ENCODE measurements around the gene PDE6G. TPM values are rescaled to one million over a fixed set of nuclear protein-coding genes. Genes with fewer than 3 reads are reported as not detected.

The PDE6G gene
- total RNA-seq, 4 donors from 2014 or later = not detected

Small RNAs within 50 kb of the gene (microRNA-seq; reads per million reads assigned to microRNA genes)
- gene MIR6786 = not detected

Small RNAs within 50 kb of the gene (small RNA-seq; reads per million reads assigned to genes)
- not detected for gene MIR6786

Other genes starting within 250 kb of the PDE6G start
- gene ACTG1, start 143.7 kb downstream of the PDE6G start, total RNA-seq = 1,000 to 10,000 TPM; 1,168 to 4,304 (median 2,945) TPM
- gene FSCN2, start 128.2 kb downstream of the PDE6G start, total RNA-seq = 10 to 100 TPM in 3 of 4 donors, 1 to 10 TPM in 1; 9.7 to 20.7 (median 17.0) TPM
- 10 to 100 TPM; 24.1 to 35.2 (median 31.0) TPM for gene FAAP100, start 104.2 kb downstream of the PDE6G start, total RNA-seq
- gene NPLOC4, start 19.4 kb downstream of the PDE6G start, total RNA-seq = 10 to 100 TPM; 45.8 to 98.5 (median 58.1) TPM
- 1 to 10 TPM in 1 of 4 donors, under 1 TPM in 2, not detected in 1; 0.29 to 2.6 (median 0.40) TPM for gene TSPAN10, start 19.3 kb downstream of the PDE6G start, total RNA-seq
- 10 to 100 TPM; 20.5 to 46.3 (median 34.2) TPM for gene OXLD1, start 10.1 kb upstream of the PDE6G start, total RNA-seq
- gene CCDC137, start 10.2 kb upstream of the PDE6G start, total RNA-seq = 10 to 100 TPM in 1 of 4 donors, 1 to 10 TPM in 3; 4.4 to 11.4 (median 8.8) TPM
- 10 to 100 TPM; 29.7 to 46.5 (median 37.2) TPM for gene ARL16, start 27.3 kb upstream of the PDE6G start, total RNA-seq
- 10 to 100 TPM; 62.9 to 98.3 (median 67.3) TPM for gene HGS, start 27.5 kb upstream of the PDE6G start, total RNA-seq
- gene MRPL12, start 46.8 kb upstream of the PDE6G start, total RNA-seq = 10 to 100 TPM; 30.7 to 89.3 (median 46.4) TPM
- 10 to 100 TPM in 3 of 4 donors, 1 to 10 TPM in 1; 8.9 to 26.3 (median 20.8) TPM for gene SLC25A10, start 55.7 kb upstream of the PDE6G start, total RNA-seq
- gene GCGR, start 147.6 kb upstream of the PDE6G start, total RNA-seq = not detected
- 10 to 100 TPM; 55.2 to 88.6 (median 83.7) TPM for gene MCRIP1, start 176.7 kb upstream of the PDE6G start, total RNA-seq
- gene PPP1R27, start 178.5 kb upstream of the PDE6G start, total RNA-seq = not detected
- gene P4HB, start 204.0 kb upstream of the PDE6G start, total RNA-seq = 1,000 to 10,000 TPM in 1 of 4 donors, 100 to 1,000 TPM in 3; 548 to 1,124 (median 681) TPM
- 100 to 1,000 TPM; 115 to 173 (median 164) TPM for gene ARHGDIA, start 214.8 kb upstream of the PDE6G start, total RNA-seq
- gene ALYREF, start 235.0 kb upstream of the PDE6G start, total RNA-seq = 100 to 1,000 TPM in 1 of 4 donors, 10 to 100 TPM in 3; 55.5 to 106 (median 75.4) TPM
- 100 to 1,000 TPM in 3 of 4 donors, 10 to 100 TPM in 1; 88.8 to 202 (median 169) TPM for gene ANAPC11, start 235.2 kb upstream of the PDE6G start, total RNA-seq
- gene NPB, start 245.7 kb upstream of the PDE6G start, total RNA-seq = 1 to 10 TPM in 1 of 4 donors, under 1 TPM in 2, not detected in 1; 0.33 to 1.1 (median 0.38) TPM

Measured in thyroid gland (tissue), 4 donors.